WTC11 (cell line): Measurements from ENCODE around the gene SPIRE1. TPM values are rescaled to one million over a fixed set of nuclear protein-coding genes. Genes with fewer than 3 reads are reported as not detected.

Experiments used
- ATAC-seq: fragments of 200-7000 bp; cut with Tn5 transposase; 2 replicates; pipeline ENCODE4 v1.10.0; 2021; ENCODE audit warnings: mild to moderate bottlenecking, moderate library complexity
- CTCF ChIA-PET: fragments of 300-600 bp; sonication (Branson Sonifier 250); formaldehyde crosslinking; loops from one replicate; lab custom pipeline; 2021; ENCODE audit warnings: antibody characterized with exemption; lab: Charles Lee
- POLR2A ChIA-PET: fragments of 350-600 bp; sonication (Branson Sonifier 250); formaldehyde crosslinking; loops from one replicate; lab custom pipeline; 2021; ENCODE audit warnings: antibody characterized with exemption; lab: Charles Lee
- DNase-seq: peaks from one replicate; pipeline ENCODE4 v3.0.0; 2021; ENCODE audit warnings: low spot score
- H3K27ac Mint-ChIP-seq: 2 replicates; pipeline ENCODE4 v1.8.0; 2021; ENCODE audit warnings: mixed read lengths
- H3K27me3 Mint-ChIP-seq: 2 replicates; pipeline ENCODE4 v1.8.0; 2021; ENCODE audit warnings: low read depth, mild to moderate bottlenecking, moderate library complexity, mixed read lengths
- H3K36me3 Mint-ChIP-seq: 2 replicates; pipeline ENCODE4 v1.8.0; 2021; ENCODE audit warnings: mixed read lengths
- H3K4me1 Mint-ChIP-seq: 2 replicates; pipeline ENCODE4 v1.8.0; 2022; ENCODE audit warnings: mixed read lengths
- H3K4me3 Mint-ChIP-seq: 2 replicates; pipeline ENCODE4 v1.8.0; 2021; ENCODE audit warnings: mild to moderate bottlenecking, moderate library complexity, mixed read lengths
- H3K9me3 Mint-ChIP-seq: 2 replicates; pipeline ENCODE4 v1.8.0; 2021; ENCODE audit warnings: mixed read lengths
- ATF1 ChIP-seq: sonication (generic); formaldehyde crosslinking; IDR thresholded peaks from 2 replicates; pipeline ENCODE4 v1.8.1; 2023; ENCODE audit warnings: mild to moderate bottlenecking, moderate library complexity, missing genetic modification reagents
- GABPB1 ChIP-seq: sonication (generic); formaldehyde crosslinking; IDR thresholded peaks from 2 replicates; pipeline ENCODE4 v1.8.1; 2023; ENCODE audit warnings: mild to moderate bottlenecking, missing genetic modification reagents
- GRHL2 ChIP-seq: fragments of 250-450 bp; sonication (Bioruptor Pico); IDR thresholded peaks from 2 replicates; pipeline ENCODE4 v1.8.0; 2022; ENCODE audit warnings: mild to moderate bottlenecking, moderate library complexity; ENCODE audit not compliant: insufficient replicate concordance, severe bottlenecking
- GTF2I ChIP-seq: fragments of 250-450 bp; sonication (Bioruptor Pico); conservative IDR thresholded peaks from 2 replicates; pipeline ENCODE4 v1.4.0; 2021; ENCODE audit warnings: mild to moderate bottlenecking
- IRF2 ChIP-seq: sonication (generic); formaldehyde crosslinking; IDR thresholded peaks from 2 replicates; pipeline ENCODE4 v1.8.0; 2022; ENCODE audit warnings: low read depth, missing genetic modification reagents, borderline replicate concordance
- SOX15 ChIP-seq: fragments of 250-450 bp; sonication (Bioruptor Pico); IDR thresholded peaks from 2 replicates; pipeline ENCODE4 v1.9.0; 2021; ENCODE audit warnings: mild to moderate bottlenecking
- SP1 ChIP-seq: sonication (generic); formaldehyde crosslinking; conservative IDR thresholded peaks from 2 replicates; pipeline ENCODE4 v1.8.1; 2022; ENCODE audit warnings: missing genetic modification reagents
- TEAD1 ChIP-seq: sonication (generic); formaldehyde crosslinking; IDR thresholded peaks from 2 replicates; pipeline ENCODE4 v1.8.0; 2022; ENCODE audit warnings: mild to moderate bottlenecking, missing genetic modification reagents
- TEAD4 ChIP-seq: sonication (generic); formaldehyde crosslinking; IDR thresholded peaks from 2 replicates; pipeline ENCODE4 v1.8.0; 2022; ENCODE audit warnings: mild to moderate bottlenecking, missing genetic modification reagents
- ZBTB21 ChIP-seq: sonication (generic); formaldehyde crosslinking; IDR thresholded peaks from 2 replicates; pipeline ENCODE4 v1.8.1; 2023; ENCODE audit warnings: mild to moderate bottlenecking, missing genetic modification reagents, borderline replicate concordance
- ZNF121 ChIP-seq: sonication (generic); formaldehyde crosslinking; IDR thresholded peaks from 2 replicates; pipeline ENCODE4 v1.8.0; 2023; ENCODE audit warnings: missing genetic modification reagents
- ZNF416 ChIP-seq: fragments of 250-450 bp; sonication (Bioruptor Pico); IDR thresholded peaks from 2 replicates; pipeline ENCODE4 v1.9.0; 2021; ENCODE audit warnings: mild to moderate bottlenecking, inconsistent platforms
- total RNA-seq: library from RNA; stranded (reverse); gene quantifications from 3 replicates; pipeline ENCODE4 v1.2.3, GENCODE V29; 2021
- TF ChIP-seq, protein P1 (sequence below): sonication (generic); formaldehyde crosslinking; IDR thresholded peaks from 2 replicates; pipeline ENCODE4 v1.8.1; 2022; ENCODE audit warnings: low read depth, missing genetic modification reagents, borderline replicate concordance
- TF ChIP-seq, protein P2 (sequence below): sonication (generic); formaldehyde crosslinking; IDR thresholded peaks from 2 replicates; pipeline ENCODE4 v1.8.0; 2023; ENCODE audit warnings: mild to moderate bottlenecking, missing genetic modification reagents
- TF ChIP-seq, protein P3 (sequence below): fragments of 250-450 bp; sonication (Bioruptor Pico); IDR thresholded peaks from 2 replicates; pipeline ENCODE4 v1.9.0; 2021; ENCODE audit warnings: mild to moderate bottlenecking, borderline replicate concordance
- TF ChIP-seq, protein P4 (sequence below): sonication (generic); formaldehyde crosslinking; IDR thresholded peaks from 2 replicates; pipeline ENCODE4 v1.8.1; 2022; ENCODE audit warnings: missing genetic modification reagents, borderline replicate concordance
- TF ChIP-seq, protein P5 (sequence below): sonication (generic); formaldehyde crosslinking; IDR thresholded peaks from 2 replicates; pipeline ENCODE4 v1.8.0; 2022; ENCODE audit warnings: mild to moderate bottlenecking, missing genetic modification reagents
- TF ChIP-seq, protein P6 (sequence below): fragments of 250-450 bp; sonication (Bioruptor Pico); IDR thresholded peaks from 2 replicates; pipeline ENCODE4 v2.1.2; 2022; ENCODE audit warnings: mild to moderate bottlenecking, moderate library complexity
- TF ChIP-seq, protein P7 (sequence below): sonication (generic); formaldehyde crosslinking; IDR thresholded peaks from 2 replicates; pipeline ENCODE4 v1.8.0; 2022; ENCODE audit warnings: mild to moderate bottlenecking, missing genetic modification reagents
- TF ChIP-seq, protein P8 (sequence below): fragments of 200-600 bp; IDR thresholded peaks from 2 replicates; pipeline ENCODE4 v1.8.0; 2022; ENCODE audit warnings: antibody characterized with exemption

Gene SPIRE1
- total RNA-seq, 1 experiment from 2014 or later, result 19.3 TPM

DNA sequence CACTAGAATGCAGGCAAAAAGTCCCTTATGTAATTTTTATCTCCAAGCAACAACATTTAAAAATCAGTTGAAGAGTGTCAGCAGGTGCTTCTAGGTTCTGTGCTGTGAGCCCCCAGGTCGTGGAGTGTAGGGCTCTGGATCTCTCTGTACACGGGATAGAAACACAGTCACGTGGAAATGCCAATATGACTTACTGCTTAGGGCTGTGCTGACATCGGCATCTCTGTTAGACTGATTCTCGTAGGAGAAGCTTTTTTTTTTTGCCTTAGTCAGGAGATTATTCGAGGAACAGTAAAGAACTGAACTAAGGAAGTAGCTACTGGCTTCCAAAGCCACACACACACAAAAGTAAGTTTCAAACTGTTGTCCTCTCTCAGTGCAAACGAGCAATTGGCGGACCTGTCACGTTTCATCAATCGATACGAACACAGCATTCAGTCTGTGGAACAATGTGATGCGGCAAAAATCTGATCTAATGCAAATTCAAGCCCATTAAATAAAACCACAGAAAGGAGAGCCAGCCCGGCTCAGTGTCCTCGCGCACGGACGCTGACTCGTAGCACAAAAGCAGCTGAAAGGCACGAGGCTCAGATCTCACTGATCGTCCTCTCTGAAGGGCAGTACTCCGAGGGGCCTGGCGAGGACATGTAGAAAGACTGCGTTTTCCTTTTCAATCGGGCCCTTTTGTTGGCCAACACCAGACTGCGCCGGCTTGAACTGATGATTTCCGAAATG, 208.7 kb downstream of the SPIRE1 start:
- no peak for ATAC-seq
- no peak overlapping the region for H3K4me3 Mint-ChIP-seq

DNA sequence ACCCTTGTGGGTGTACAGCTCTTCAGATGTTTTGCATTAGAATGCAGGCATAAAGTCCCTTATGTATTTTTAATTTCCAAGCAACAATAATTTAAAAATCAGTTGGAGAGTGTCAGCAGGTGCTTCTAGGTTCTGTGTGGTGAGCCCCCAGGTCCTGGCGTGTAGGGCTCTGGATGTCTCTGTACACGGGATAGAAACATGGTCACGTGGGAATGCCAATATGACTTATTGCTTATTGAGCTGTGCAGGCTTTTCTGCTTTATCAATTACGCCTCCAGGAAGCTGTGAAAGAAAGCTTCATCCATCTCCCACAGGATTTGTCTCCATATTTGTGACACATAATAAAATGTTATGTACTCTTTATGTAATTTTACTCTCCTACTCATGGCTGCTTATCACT, 212.4 kb downstream of the SPIRE1 start:
- Mint-ChIP-seq H3K4me3 (no peak overlapping the region), H3K36me3 (peaks cover 33% of the 10 kb centered on the region), H3K4me1 (no peaks in the 10 kb centered on the region), H3K9me3 (peaks cover 18% of the 10 kb centered on the region), H3K27me3 (no peaks in the 10 kb centered on the region), H3K27ac (no peak overlapping the region)
- ChIA-PET POLR2A (interaction anchor here (0.7 kb wide), 1 partner anchor 257 kb away, joined by 3 read pairs; the partner anchor contains the start of gene PSMG2), CTCF (no interaction called here)
- no peak for TF ChIP-seq SOX15
- TF ChIP-seq GRHL2 (CRISPR knock-in tag), result no peak
- TF ChIP-seq, protein P1, sequence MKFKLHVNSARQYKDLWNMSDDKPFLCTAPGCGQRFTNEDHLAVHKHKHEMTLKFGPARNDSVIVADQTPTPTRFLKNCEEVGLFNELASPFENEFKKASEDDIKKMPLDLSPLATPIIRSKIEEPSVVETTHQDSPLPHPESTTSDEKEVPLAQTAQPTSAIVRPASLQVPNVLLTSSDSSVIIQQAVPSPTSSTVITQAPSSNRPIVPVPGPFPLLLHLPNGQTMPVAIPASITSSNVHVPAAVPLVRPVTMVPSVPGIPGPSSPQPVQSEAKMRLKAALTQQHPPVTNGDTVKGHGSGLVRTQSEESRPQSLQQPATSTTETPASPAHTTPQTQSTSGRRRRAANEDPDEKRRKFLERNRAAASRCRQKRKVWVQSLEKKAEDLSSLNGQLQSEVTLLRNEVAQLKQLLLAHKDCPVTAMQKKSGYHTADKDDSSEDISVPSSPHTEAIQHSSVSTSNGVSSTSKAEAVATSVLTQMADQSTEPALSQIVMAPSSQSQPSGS (CRISPR knock-in tag), result no peak
- TF ChIP-seq, protein P2, sequence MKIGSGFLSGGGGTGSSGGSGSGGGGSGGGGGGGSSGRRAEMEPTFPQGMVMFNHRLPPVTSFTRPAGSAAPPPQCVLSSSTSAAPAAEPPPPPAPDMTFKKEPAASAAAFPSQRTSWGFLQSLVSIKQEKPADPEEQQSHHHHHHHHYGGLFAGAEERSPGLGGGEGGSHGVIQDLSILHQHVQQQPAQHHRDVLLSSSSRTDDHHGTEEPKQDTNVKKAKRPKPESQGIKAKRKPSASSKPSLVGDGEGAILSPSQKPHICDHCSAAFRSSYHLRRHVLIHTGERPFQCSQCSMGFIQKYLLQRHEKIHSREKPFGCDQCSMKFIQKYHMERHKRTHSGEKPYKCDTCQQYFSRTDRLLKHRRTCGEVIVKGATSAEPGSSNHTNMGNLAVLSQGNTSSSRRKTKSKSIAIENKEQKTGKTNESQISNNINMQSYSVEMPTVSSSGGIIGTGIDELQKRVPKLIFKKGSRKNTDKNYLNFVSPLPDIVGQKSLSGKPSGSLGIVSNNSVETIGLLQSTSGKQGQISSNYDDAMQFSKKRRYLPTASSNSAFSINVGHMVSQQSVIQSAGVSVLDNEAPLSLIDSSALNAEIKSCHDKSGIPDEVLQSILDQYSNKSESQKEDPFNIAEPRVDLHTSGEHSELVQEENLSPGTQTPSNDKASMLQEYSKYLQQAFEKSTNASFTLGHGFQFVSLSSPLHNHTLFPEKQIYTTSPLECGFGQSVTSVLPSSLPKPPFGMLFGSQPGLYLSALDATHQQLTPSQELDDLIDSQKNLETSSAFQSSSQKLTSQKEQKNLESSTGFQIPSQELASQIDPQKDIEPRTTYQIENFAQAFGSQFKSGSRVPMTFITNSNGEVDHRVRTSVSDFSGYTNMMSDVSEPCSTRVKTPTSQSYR (CRISPR knock-in tag), result no peak
- no peak for TF ChIP-seq IRF2
- TF ChIP-seq ATF1 (CRISPR knock-in tag), result no peak
- TF ChIP-seq, protein P3, sequence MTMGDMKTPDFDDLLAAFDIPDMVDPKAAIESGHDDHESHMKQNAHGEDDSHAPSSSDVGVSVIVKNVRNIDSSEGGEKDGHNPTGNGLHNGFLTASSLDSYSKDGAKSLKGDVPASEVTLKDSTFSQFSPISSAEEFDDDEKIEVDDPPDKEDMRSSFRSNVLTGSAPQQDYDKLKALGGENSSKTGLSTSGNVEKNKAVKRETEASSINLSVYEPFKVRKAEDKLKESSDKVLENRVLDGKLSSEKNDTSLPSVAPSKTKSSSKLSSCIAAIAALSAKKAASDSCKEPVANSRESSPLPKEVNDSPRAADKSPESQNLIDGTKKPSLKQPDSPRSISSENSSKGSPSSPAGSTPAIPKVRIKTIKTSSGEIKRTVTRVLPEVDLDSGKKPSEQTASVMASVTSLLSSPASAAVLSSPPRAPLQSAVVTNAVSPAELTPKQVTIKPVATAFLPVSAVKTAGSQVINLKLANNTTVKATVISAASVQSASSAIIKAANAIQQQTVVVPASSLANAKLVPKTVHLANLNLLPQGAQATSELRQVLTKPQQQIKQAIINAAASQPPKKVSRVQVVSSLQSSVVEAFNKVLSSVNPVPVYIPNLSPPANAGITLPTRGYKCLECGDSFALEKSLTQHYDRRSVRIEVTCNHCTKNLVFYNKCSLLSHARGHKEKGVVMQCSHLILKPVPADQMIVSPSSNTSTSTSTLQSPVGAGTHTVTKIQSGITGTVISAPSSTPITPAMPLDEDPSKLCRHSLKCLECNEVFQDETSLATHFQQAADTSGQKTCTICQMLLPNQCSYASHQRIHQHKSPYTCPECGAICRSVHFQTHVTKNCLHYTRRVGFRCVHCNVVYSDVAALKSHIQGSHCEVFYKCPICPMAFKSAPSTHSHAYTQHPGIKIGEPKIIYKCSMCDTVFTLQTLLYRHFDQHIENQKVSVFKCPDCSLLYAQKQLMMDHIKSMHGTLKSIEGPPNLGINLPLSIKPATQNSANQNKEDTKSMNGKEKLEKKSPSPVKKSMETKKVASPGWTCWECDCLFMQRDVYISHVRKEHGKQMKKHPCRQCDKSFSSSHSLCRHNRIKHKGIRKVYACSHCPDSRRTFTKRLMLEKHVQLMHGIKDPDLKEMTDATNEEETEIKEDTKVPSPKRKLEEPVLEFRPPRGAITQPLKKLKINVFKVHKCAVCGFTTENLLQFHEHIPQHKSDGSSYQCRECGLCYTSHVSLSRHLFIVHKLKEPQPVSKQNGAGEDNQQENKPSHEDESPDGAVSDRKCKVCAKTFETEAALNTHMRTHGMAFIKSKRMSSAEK (CRISPR knock-in tag), result no peak
- TF ChIP-seq ZBTB21 (CRISPR knock-in tag), result no peak
- TF ChIP-seq, protein P4, sequence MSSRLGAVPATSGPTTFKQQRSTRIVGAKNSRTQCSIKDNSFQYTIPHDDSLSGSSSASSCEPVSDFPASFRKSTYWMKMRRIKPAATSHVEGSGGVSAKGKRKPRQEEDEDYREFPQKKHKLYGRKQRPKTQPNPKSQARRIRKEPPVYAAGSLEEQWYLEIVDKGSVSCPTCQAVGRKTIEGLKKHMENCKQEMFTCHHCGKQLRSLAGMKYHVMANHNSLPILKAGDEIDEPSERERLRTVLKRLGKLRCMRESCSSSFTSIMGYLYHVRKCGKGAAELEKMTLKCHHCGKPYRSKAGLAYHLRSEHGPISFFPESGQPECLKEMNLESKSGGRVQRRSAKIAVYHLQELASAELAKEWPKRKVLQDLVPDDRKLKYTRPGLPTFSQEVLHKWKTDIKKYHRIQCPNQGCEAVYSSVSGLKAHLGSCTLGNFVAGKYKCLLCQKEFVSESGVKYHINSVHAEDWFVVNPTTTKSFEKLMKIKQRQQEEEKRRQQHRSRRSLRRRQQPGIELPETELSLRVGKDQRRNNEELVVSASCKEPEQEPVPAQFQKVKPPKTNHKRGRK (CRISPR knock-in tag), result no peak
- TF ChIP-seq, protein P5, sequence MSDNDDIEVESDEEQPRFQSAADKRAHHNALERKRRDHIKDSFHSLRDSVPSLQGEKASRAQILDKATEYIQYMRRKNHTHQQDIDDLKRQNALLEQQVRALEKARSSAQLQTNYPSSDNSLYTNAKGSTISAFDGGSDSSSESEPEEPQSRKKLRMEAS (CRISPR knock-in tag), result no peak
- TF ChIP-seq, protein P6, sequence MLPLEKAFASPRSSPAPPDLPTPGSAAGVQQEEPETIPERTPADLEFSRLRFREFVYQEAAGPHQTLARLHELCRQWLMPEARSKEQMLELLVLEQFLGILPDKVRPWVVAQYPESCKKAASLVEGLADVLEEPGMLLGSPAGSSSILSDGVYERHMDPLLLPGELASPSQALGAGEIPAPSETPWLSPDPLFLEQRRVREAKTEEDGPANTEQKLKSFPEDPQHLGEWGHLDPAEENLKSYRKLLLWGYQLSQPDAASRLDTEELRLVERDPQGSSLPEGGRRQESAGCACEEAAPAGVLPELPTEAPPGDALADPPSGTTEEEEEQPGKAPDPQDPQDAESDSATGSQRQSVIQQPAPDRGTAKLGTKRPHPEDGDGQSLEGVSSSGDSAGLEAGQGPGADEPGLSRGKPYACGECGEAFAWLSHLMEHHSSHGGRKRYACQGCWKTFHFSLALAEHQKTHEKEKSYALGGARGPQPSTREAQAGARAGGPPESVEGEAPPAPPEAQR (CRISPR knock-in tag), result no peak
- DNase-seq, result no peak
- no peak for ATAC-seq

More for the DNA sequence above, 208.7 kb downstream of the SPIRE1 start:
- Mint-ChIP-seq H3K36me3 (peaks cover 22% of the 10 kb centered on the region), H3K4me1 (no peaks in the 10 kb centered on the region), H3K27me3 (no peaks in the 10 kb centered on the region), H3K27ac (no peak overlapping the region)
- POLR2A ChIA-PET, result no interaction called here
- no peak for DNase-seq
- TF ChIP-seq ZNF121 (CRISPR knock-in tag), result no peak
- TF ChIP-seq TEAD4 (CRISPR knock-in tag), result no peak
- TF ChIP-seq, protein P7, sequence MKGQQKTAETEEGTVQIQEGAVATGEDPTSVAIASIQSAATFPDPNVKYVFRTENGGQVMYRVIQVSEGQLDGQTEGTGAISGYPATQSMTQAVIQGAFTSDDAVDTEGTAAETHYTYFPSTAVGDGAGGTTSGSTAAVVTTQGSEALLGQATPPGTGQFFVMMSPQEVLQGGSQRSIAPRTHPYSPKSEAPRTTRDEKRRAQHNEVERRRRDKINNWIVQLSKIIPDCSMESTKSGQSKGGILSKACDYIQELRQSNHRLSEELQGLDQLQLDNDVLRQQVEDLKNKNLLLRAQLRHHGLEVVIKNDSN, result no peak
- TF ChIP-seq GABPB1, result no peak
- TF ChIP-seq, protein P5 (CRISPR knock-in tag), result no peak
- TF ChIP-seq ZNF416 (CRISPR knock-in tag), result no peak
- TF ChIP-seq GTF2I, result no peak
- TF ChIP-seq TEAD1 (CRISPR knock-in tag), result no peak
- no peak for TF ChIP-seq SP1
- TF ChIP-seq, protein P8, sequence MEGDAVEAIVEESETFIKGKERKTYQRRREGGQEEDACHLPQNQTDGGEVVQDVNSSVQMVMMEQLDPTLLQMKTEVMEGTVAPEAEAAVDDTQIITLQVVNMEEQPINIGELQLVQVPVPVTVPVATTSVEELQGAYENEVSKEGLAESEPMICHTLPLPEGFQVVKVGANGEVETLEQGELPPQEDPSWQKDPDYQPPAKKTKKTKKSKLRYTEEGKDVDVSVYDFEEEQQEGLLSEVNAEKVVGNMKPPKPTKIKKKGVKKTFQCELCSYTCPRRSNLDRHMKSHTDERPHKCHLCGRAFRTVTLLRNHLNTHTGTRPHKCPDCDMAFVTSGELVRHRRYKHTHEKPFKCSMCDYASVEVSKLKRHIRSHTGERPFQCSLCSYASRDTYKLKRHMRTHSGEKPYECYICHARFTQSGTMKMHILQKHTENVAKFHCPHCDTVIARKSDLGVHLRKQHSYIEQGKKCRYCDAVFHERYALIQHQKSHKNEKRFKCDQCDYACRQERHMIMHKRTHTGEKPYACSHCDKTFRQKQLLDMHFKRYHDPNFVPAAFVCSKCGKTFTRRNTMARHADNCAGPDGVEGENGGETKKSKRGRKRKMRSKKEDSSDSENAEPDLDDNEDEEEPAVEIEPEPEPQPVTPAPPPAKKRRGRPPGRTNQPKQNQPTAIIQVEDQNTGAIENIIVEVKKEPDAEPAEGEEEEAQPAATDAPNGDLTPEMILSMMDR, result no peak
- no peak for TF ChIP-seq ZBTB21 (CRISPR knock-in tag)
- TF ChIP-seq, all 79 proteins: peak for 0
- H3K9me3 Mint-ChIP-seq, result peaks cover 3% of the 10 kb centered on the region
- CTCF ChIA-PET, result no interaction called here
